RWPE1 (cell line): Measurements from ENCODE around the gene OSBPL6.
"Not testable (repeated sequence)": the region's sequence is repeated elsewhere in the genome, so short reads cannot be mapped to it uniquely, and the experiment has no call there.

Experiments
- CTCF ChIA-PET: fragments of 350-600 bp; sonication (Branson Sonifier 250); formaldehyde crosslinking; extraction: SDS; loops from one replicate; lab custom pipeline; 2021; lab: Yijun Ruan, JAX
- POLR2A ChIA-PET: fragments of 400-600 bp; formaldehyde crosslinking; extraction: SDS; loops from one replicate; lab custom pipeline; 2020; ENCODE audit warnings: antibody characterized with exemption; ENCODE audit not compliant: low non-redundant PET; lab: Yijun Ruan, JAX
- DNase-seq: peaks from one replicate; pipeline ENCODE4 v3.0.0; 2012; ENCODE audit warnings: low spot score
- H3K27ac ChIP-seq: fragments of 450-650 bp; 2 replicates; pipeline ENCODE4 v1.5.1; 2017
- TF ChIP-seq, protein P1 (sequence below): fragments of 450-650 bp; conservative IDR thresholded peaks from 2 replicates; pipeline ENCODE4 v1.5.1; 2017; ENCODE audit warnings: low read depth, mild to moderate bottlenecking

The OSBPL6 gene

DNA sequence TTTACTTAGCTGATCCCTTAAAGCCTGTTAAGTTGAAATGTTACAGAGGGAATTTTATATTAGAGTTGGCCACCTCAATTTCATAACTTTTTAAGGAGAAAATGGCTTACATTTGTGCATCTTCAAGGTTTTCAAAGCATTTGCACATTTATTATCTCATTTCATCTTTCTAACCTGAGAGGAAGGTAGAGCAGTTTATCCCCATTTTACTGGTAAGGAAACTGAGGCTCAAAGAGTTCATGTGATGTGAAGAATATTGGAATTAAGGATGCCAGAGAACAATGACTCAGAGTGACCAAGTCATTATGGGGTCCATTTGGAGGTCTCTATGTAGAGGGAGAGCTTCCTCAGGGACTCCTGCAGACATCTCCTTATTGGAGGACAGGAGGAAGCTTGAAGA is 221.7 kb downstream of the OSBPL6 start:
- no peak overlapping the region for H3K27ac ChIP-seq
- ChIA-PET POLR2A (no interaction called here), CTCF (no interaction called here)
- TF ChIP-seq, protein P1, sequence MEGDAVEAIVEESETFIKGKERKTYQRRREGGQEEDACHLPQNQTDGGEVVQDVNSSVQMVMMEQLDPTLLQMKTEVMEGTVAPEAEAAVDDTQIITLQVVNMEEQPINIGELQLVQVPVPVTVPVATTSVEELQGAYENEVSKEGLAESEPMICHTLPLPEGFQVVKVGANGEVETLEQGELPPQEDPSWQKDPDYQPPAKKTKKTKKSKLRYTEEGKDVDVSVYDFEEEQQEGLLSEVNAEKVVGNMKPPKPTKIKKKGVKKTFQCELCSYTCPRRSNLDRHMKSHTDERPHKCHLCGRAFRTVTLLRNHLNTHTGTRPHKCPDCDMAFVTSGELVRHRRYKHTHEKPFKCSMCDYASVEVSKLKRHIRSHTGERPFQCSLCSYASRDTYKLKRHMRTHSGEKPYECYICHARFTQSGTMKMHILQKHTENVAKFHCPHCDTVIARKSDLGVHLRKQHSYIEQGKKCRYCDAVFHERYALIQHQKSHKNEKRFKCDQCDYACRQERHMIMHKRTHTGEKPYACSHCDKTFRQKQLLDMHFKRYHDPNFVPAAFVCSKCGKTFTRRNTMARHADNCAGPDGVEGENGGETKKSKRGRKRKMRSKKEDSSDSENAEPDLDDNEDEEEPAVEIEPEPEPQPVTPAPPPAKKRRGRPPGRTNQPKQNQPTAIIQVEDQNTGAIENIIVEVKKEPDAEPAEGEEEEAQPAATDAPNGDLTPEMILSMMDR = no peak
- DNase-seq = no peak

DNA sequence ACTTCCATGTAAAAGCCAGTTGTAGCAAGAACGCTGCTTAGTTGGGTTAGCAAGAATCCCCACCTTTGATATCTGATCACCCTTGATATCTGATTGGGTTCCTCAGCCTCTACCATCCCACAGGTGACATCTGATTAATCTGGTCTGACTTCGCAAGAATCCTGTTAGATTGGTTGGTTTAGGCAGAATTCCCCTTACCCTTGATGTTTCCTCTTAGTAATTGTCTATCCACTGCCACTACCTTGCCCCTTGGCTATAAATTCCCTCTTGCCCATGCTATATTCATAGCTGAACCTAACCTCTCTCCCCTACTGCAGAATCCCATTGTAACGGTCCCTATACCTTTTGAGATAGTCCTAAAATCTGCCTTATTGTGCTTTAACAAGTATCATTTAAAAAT is 223.6 kb downstream of the OSBPL6 start:
- TF ChIP-seq, protein P1 = no peak
- ChIA-PET POLR2A (no interaction called here), CTCF (interaction anchor here (1.0 to 1.3 kb wide), 2 partner anchors 89 to 286 kb away, joined by 3 to 6 read pairs; no protein-coding TSS in a partner anchor)
- no peak overlapping the region for H3K27ac ChIP-seq
- no peak for DNase-seq

DNA sequence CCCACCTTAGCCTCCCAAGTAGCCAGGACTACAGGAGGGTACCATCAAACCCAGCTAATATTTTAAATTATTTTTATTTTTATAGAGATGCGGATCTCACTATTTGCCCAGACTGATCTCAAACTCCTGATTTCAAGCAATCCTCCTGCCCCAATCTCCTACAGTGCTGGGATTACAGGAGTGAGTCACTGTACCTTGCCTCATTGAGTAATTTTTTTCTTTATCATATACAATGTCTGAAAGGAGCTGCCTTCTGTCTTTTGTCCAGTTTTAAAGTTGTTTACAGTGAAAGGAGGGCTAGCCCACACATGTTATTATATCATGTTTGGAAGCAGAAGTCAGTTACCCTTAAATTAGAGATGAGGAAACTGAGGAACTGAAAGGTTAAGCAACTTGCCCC is 224.1 kb downstream of the OSBPL6 start:
- CTCF ChIA-PET = interaction anchor here (1.0 to 1.3 kb wide), 2 partner anchors 89 to 287 kb away, joined by 3 to 6 read pairs; no protein-coding TSS in a partner anchor
- DNase-seq = no peak
- no peak overlapping the region for H3K27ac ChIP-seq
- POLR2A ChIA-PET = interaction anchor here (0.6 kb wide), 1 partner anchor 23 kb away, joined by 10 read pairs; no protein-coding TSS in a partner anchor
- TF ChIP-seq, protein P1 = no peak

DNA sequence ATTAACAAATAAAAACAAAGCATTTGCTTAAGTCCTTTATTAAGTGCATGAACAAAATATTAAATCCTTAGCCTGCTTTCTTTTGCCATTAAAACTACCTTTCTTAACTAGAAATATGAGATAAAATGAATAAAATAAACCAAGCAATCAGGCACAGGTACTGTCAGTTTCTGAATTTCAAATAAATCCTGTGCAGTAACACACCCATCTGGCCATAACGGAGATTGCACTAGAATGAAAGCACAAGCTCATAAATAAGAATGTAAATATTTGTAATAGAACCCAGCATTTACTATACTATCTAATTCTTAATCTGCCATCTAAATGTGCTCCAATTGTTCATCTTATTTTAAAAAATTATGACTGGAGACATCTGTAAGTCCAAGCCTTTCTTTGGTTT is 224.8 kb downstream of the OSBPL6 start:
- ChIA-PET POLR2A (interaction anchor here (0.6 kb wide), 2 partner anchors 19 to 23 kb away, joined by 3 to 10 read pairs; no protein-coding TSS in a partner anchor), CTCF (interaction anchor here (0.6 to 1.3 kb wide), 5 partner anchors 24 to 408 kb away, joined by 3 to 6 read pairs (median 4); no protein-coding TSS in a partner anchor)
- peak; percentile 13 for DNase-seq
- TF ChIP-seq, protein P1 = peak; percentile 63
- H3K27ac ChIP-seq = no peak overlapping the region

DNA sequence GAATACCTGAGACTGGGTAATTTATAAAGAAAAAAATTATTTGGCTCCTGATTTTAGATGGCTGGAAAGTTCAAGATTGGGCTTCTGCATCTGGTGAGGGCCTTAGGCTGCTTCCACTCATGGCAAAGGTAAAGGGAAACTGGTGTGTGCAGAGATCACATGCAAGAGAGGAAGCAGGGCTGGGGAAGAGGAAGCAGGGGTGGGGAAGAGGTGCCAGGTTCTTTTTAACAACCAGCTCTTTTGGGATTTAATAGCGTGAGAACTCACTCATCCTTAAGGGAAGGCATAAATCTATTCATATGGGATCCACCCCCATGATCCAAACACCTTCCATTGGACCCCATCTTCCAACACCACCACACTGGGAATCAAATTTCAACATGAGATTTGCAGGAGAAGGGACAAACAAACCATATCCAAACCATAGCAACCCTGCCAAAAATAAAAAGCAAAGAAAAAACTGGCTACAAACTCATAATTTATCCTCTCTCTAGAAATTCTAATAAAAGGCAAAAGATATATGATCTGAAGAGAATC is 226.2 kb downstream of the OSBPL6 start:
- ChIA-PET POLR2A (no interaction called here), CTCF (interaction anchor here (0.7 kb wide), 1 partner anchor 117 kb away, joined by 4 read pairs; no protein-coding TSS in a partner anchor)
- TF ChIP-seq, protein P1 = no peak
- H3K27ac ChIP-seq = no peak overlapping the region
- DNase-seq = no peak

DNA sequence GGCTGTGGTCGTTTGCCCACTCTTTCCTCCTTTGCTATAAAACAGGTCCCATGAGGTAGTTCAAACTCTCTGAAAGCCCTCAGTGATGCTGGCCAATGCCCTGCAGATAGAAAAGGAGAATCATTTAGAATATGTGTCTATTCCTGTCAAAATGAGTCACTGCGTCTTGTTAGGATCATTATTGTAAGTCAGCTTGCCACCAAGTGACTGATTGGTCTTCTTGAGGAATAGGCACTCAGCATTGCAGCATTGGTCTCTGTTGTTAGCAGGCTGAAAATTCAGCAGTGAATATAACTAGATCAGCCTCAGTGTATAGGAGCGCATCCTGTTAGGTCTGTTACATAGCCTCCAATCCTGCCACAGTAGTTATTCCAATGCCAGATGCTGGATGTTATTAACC is 227.8 kb downstream of the OSBPL6 start:
- ChIA-PET POLR2A (no interaction called here), CTCF (no interaction called here)
- H3K27ac ChIP-seq = no peak overlapping the region
- no peak for DNase-seq
- TF ChIP-seq, protein P1 = no peak

DNA sequence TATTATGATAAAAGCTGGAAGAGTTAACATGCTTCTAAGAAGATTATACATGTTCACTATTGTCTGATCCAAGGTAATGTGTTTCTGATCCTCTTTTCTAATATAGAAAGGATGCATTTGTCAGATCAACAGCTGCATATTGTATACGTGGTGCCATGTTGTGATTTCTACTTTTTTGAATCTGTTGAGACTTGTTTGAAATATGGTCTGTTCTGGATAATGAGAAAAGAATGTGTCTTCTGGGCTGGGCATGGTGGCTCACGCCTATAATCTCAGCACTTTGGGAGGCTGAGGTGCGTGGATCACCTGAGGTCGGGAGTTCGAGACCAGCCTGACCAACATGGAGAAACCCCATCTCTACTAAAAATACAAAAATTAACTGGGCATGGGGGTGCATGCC is 229.4 kb downstream of the OSBPL6 start:
- H3K27ac ChIP-seq, DNase-seq, POLR2A ChIA-PET: not testable (repeated sequence)
- CTCF ChIA-PET = interaction anchor here (0.7 kb wide), 1 partner anchor 312 kb away, joined by 3 read pairs; no protein-coding TSS in a partner anchor
